Fibroblast of lung (primary cell): ENCODE data around the gene SPDYE16.
"Not testable (repeated sequence)": the region's sequence is repeated elsewhere in the genome, so short reads cannot be mapped to it uniquely, and the experiment has no call there.

Experiments used
- EZH2 ChIP-seq: IDR thresholded peaks from 2 replicates; pipeline ENCODE4 v1.5.1; 2012; ENCODE audit warnings: low read length, control low read depth, mild to moderate bottlenecking; ENCODE audit errors: missing control alignments
- TF ChIP-seq, protein P1 (sequence below), 2 donors: IDR thresholded peaks in 1 of 2; conservative IDR thresholded peaks in 1 of 2; 1 replicate in 1 of 2; 2 replicates in 1 of 2; pipeline ENCODE4 v1.5.1; 2011 to 2012; ENCODE audit warnings: low read length in 2 of 2, control low read depth in 1 of 2, inconsistent platforms in 1 of 2, low read depth in 1 of 2, mild to moderate bottlenecking in 1 of 2

DNA sequence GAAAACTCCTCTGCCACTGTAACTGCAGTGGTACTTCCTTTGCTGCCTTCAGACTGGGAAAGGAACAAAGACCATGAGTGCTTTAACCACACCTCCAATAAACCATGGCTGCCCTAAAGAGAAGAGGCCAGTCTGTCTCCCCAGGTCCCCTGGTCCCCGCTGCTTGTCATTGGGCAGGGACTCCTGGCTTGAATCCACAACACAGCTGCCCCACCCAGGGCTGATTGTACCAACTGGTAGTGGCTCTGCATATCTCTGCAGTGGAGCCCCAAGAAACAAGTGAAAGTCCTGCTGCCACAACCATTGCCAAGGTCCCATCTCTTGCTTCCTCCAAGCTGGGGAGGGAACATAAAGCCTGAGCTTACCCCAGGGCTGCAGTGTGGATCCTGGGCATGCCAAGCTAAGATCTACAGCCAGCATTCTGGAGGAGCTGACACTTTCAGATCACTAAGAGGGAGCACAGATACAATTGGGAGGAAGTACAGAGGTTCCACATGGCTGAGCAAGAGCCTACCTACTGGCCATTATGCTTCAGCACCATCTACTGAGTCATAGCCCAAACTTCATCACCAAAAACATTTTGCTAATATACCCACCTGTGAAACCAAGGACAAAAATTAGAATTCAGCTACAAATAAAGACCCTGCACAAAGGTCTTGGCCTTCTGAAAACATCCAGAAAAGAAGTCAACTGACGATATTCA lies 48.7 kb upstream of the SPDYE16 start:
- TF ChIP-seq, protein P1, sequence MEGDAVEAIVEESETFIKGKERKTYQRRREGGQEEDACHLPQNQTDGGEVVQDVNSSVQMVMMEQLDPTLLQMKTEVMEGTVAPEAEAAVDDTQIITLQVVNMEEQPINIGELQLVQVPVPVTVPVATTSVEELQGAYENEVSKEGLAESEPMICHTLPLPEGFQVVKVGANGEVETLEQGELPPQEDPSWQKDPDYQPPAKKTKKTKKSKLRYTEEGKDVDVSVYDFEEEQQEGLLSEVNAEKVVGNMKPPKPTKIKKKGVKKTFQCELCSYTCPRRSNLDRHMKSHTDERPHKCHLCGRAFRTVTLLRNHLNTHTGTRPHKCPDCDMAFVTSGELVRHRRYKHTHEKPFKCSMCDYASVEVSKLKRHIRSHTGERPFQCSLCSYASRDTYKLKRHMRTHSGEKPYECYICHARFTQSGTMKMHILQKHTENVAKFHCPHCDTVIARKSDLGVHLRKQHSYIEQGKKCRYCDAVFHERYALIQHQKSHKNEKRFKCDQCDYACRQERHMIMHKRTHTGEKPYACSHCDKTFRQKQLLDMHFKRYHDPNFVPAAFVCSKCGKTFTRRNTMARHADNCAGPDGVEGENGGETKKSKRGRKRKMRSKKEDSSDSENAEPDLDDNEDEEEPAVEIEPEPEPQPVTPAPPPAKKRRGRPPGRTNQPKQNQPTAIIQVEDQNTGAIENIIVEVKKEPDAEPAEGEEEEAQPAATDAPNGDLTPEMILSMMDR (conservative IDR thresholded peaks at IDR 0.05 in 1 of 2, IDR thresholded peaks at IDR 0.05 in 1 of 2; ENCODE audit: low read depth in 1 of 2, low read length in 2 of 2): not testable (repeated sequence)
- not testable (repeated sequence) for TF ChIP-seq EZH2
